Choroid plexus epithelial cell (primary cell): ENCODE data around the gene CD37.

ENCODE experiments used
- DNase-seq: peaks from one replicate; pipeline ENCODE4 v3.0.0-alpha.2; 2010; ENCODE audit warnings: low read depth
- H3K4me3 ChIP-seq: 2 replicates; pipeline ENCODE4 v1.5.1; 2011; ENCODE audit warnings: low read depth, mild to moderate bottlenecking, control low read depth, low read length, moderate library complexity
- CTCF ChIP-seq: conservative IDR thresholded peaks from 2 replicates; pipeline ENCODE4 v1.5.1; 2011; ENCODE audit warnings: low read depth, mild to moderate bottlenecking, control low read depth, inconsistent platforms, low read length, moderate library complexity

Gene CD37

GRCh38 chr19:49356382-49356781 is 21.2 kb downstream of the CD37 start:
- TF ChIP-seq CTCF = no peak
- H3K4me3 ChIP-seq = no peak overlapping the region
- DNase-seq = no peak

- H3K4me3 ChIP-seq = no peak overlapping the region
- no peak for DNase-seq
- TF ChIP-seq CTCF = no peak
Observed at GRCh38 chr19:49357186-49357585, 22.0 kb downstream of the CD37 start.

GRCh38 chr19:49359851-49360820 is 24.9 kb downstream of the CD37 start:
- TF ChIP-seq CTCF = no peak
- H3K4me3 ChIP-seq = peak overlapping the region; percentile 8
- DNase-seq = no peak

- H3K4me3 ChIP-seq = peak overlapping the region; percentile 84
- DNase-seq = peak; percentile 76
- no peak for TF ChIP-seq CTCF
Observed at GRCh38 chr19:49361438-49362047, 26.3 kb downstream of the CD37 start.

- TF ChIP-seq CTCF = no peak
- peak within 1 kb of the TSS; percentile 84 for H3K4me3 ChIP-seq
- peak; percentile 25 for DNase-seq
Observed at GRCh38 chr19:49362048-49362928, 27.1 kb downstream of the CD37 start, which contains the start of gene TEAD2. TSS of gene TEAD2 (minus strand) at chr19:49362416. CDS start at chr19:49360075, 2,341 bp downstream.

- TF ChIP-seq CTCF = no peak
- peak overlapping the region; percentile 84 for H3K4me3 ChIP-seq
- DNase-seq = peak; percentile 36
Observed at GRCh38 chr19:49362929-49363267, 27.7 kb downstream of the CD37 start.
